GM12878 (cell line): ENCODE measurements around the gene SLC26A11.

Source experiments
- ATF7 ChIP-seq: fragments of 450-650 bp; IDR thresholded peaks from 2 replicates; pipeline ENCODE4 v1.6.1; 2016; ENCODE audit warnings: low read depth, mild to moderate bottlenecking
- CTCF ChIP-seq, 3 experiments: IDR thresholded peaks in 2 of 3; conservative IDR thresholded peaks in 1 of 3; 2 replicates each; pipeline ENCODE4 v1.5.1; 2011; ENCODE audit warnings: low read depth in 3 of 3, low read length in 3 of 3, mild to moderate bottlenecking in 3 of 3, control low read depth in 2 of 3, moderate library complexity in 2 of 3, inconsistent platforms in 1 of 3, mixed read lengths in 1 of 3; ENCODE audit not compliant: control insufficient read depth in 2 of 3, insufficient read depth in 1 of 3; ENCODE audit errors: extremely low read depth in 1 of 3
- POLR2A ChIP-seq: IDR thresholded peaks from 2 replicates; pipeline ENCODE4 v1.6.1; 2011; ENCODE audit warnings: low read depth, mild to moderate bottlenecking, low read length
- YY1 ChIP-seq: IDR thresholded peaks from 2 replicates; pipeline ENCODE4 v1.6.1; 2011; ENCODE audit warnings: low read depth, mild to moderate bottlenecking, low read length
- ZNF384 ChIP-seq: IDR thresholded peaks from 2 replicates; pipeline ENCODE4 v1.6.1; 2012; ENCODE audit warnings: low read depth, mild to moderate bottlenecking, low read length, improper control_type of control experiment, borderline replicate concordance

- TF ChIP-seq ZNF384 = no peak
- no peak for TF ChIP-seq ATF7
- no peak for TF ChIP-seq CTCF (IDR thresholded peaks at IDR 0.05 in 2 of 3, conservative IDR thresholded peaks at IDR 0.05 in 1 of 3; ENCODE audit: control insufficient read depth in 2 of 3, extremely low read depth in 1 of 3, insufficient read depth in 1 of 3, low read depth in 3 of 3, low read length in 3 of 3)
- TF ChIP-seq POLR2A = no peak; the same call in 1 of the 2 replicates
- no peak for TF ChIP-seq YY1
Measured at GRCh38 chr17:80279895-80280294, 59.7 kb downstream of the SLC26A11 start.
